Frontal cortex (tissue), 4 donors: Measurements from ENCODE around the gene ZMIZ1. TPM values are rescaled to one million over a fixed set of nuclear protein-coding genes. Genes with fewer than 3 reads are reported as not detected.
"Not testable (repeated sequence)": the region's sequence is repeated elsewhere in the genome, so short reads cannot be mapped to it uniquely, and the experiment has no call there.

Experiments
- DNase-seq, 2 donors: peaks; one replicate each; pipeline ENCODE4 v3.0.0; 2012; ENCODE audit warnings: low spot score in 2 of 2
- FAIRE-seq: peaks from 2 replicates; lab custom pipeline; 2012; peaks lifted over from hg19 to GRCh38; lab: Jason Lieb, UNC
- total RNA-seq: library from RNA; depleted of rRNA; stranded (reverse); fragments of >200 nt; gene quantifications from one replicate; pipeline ENCODE4 v1.2.3, GENCODE V29; 2014
- donor health status: control.
- donor health status: control.
- donor health status: control.

Gene ZMIZ1
- total RNA-seq, 1 donor from 2014 or later, result 19.6 TPM

- DNase-seq (no peak), FAIRE-seq (no peak)
Measured at GRCh38 chr10:79028451-79029010, 40.2 kb upstream of the ZMIZ1 start.

- FAIRE-seq (no peak), DNase-seq (no peak)
Measured at GRCh38 chr10:79029478-79030390, 39.0 kb upstream of the ZMIZ1 start.

GRCh38 chr10:79030705-79031104 is 38.1 kb upstream of the ZMIZ1 start:
- DNase-seq, result no peak
- no peak for FAIRE-seq

- DNase-seq (no peak), FAIRE-seq (no peak)
Measured at GRCh38 chr10:79031723-79032122, 37.0 kb upstream of the ZMIZ1 start.

- no peak for FAIRE-seq
Measured at GRCh38 chr10:79034271-79034876, 34.4 kb upstream of the ZMIZ1 start.

GRCh38 chr10:79036416-79036815 is 32.4 kb upstream of the ZMIZ1 start:
- not testable (repeated sequence) for DNase-seq, FAIRE-seq

More at GRCh38 chr10:79034271-79034876, 34.4 kb upstream of the ZMIZ1 start:
- no peak for DNase-seq

GRCh38 chr10:79038104-79038840 is 30.5 kb upstream of the ZMIZ1 start:
- FAIRE-seq, result peak; percentile 13
- DNase-seq, result no peak

- FAIRE-seq, result no peak
Measured at GRCh38 chr10:79038841-79039201, 29.9 kb upstream of the ZMIZ1 start.

GRCh38 chr10:79042639-79043411 is 25.9 kb upstream of the ZMIZ1 start:
- FAIRE-seq, result no peak
- no peak for DNase-seq

More at GRCh38 chr10:79038841-79039201, 29.9 kb upstream of the ZMIZ1 start:
- DNase-seq, result no peak

- DNase-seq (no peak), FAIRE-seq (no peak)
Measured at GRCh38 chr10:79044036-79044632, 24.6 kb upstream of the ZMIZ1 start.

- DNase-seq (no peak), FAIRE-seq (no peak)
Measured at GRCh38 chr10:79044846-79045245, 23.9 kb upstream of the ZMIZ1 start.

GRCh38 chr10:79045566-79046175 is 23.1 kb upstream of the ZMIZ1 start:
- FAIRE-seq (no peak), DNase-seq (no peak)

GRCh38 chr10:79046326-79046725 is 22.4 kb upstream of the ZMIZ1 start:
- no peak for DNase-seq
- FAIRE-seq, result no peak

GRCh38 chr10:79046741-79047583 is 21.8 kb upstream of the ZMIZ1 start:
- DNase-seq, result no peak
- no peak for FAIRE-seq

- FAIRE-seq (no peak), DNase-seq (no peak)
Measured at GRCh38 chr10:79047584-79047874, 21.2 kb upstream of the ZMIZ1 start.

GRCh38 chr10:79047875-79048638 is 20.7 kb upstream of the ZMIZ1 start:
- no peak for DNase-seq
- FAIRE-seq, result no peak
